GM21825 (cell line): ENCODE measurements around the gene VAMP2.

ENCODE experiments used
- ATAC-seq: cut with Tn5 transposase; IDR thresholded peaks from one replicate; pipeline ENCODE4 v1.9.1; 2021; ENCODE audit warnings: mild to moderate bottlenecking, moderate library complexity; ENCODE audit not compliant: unreplicated experiment

Gene VAMP2

GRCh38 chr17:8143581-8144400, 19.0 kb downstream of the VAMP2 start:
- ATAC-seq, result no peak

- no peak for ATAC-seq
Observed at GRCh38 chr17:8142887-8143580, 19.7 kb downstream of the VAMP2 start.

GRCh38 chr17:8142158-8142886, 20.4 kb downstream of the VAMP2 start:
- no peak for ATAC-seq

GRCh38 chr17:8141741-8142140, 21.0 kb downstream of the VAMP2 start:
- ATAC-seq, result no peak

- ATAC-seq, result no peak
Observed at GRCh38 chr17:8141045-8141444, 21.7 kb downstream of the VAMP2 start.

GRCh38 chr17:8140065-8141029, 22.4 kb downstream of the VAMP2 start:
- ATAC-seq, result no peak

- ATAC-seq, result peak; percentile 73
Observed at GRCh38 chr17:8138672-8139371, 23.9 kb downstream of the VAMP2 start.

- no peak for ATAC-seq
Observed at GRCh38 chr17:8138374-8138671, 24.4 kb downstream of the VAMP2 start.

- ATAC-seq, result no peak
Observed at GRCh38 chr17:8137645-8138373, 24.9 kb downstream of the VAMP2 start.

- no peak for ATAC-seq
Observed at GRCh38 chr17:8133941-8134340, 28.8 kb downstream of the VAMP2 start.

- no peak for ATAC-seq
Observed at GRCh38 chr17:8133399-8133798, 29.3 kb downstream of the VAMP2 start.

GRCh38 chr17:8131844-8132441, 30.8 kb downstream of the VAMP2 start:
- ATAC-seq, result no peak

- ATAC-seq, result no peak
Observed at GRCh38 chr17:8128125-8128784, 34.5 kb downstream of the VAMP2 start.

- ATAC-seq, result no peak
Observed at GRCh38 chr17:8126491-8127066, 36.2 kb downstream of the VAMP2 start.

GRCh38 chr17:8125947-8126490, 36.7 kb downstream of the VAMP2 start:
- no peak for ATAC-seq

- ATAC-seq, result no peak
Observed at GRCh38 chr17:8125154-8125946, 37.4 kb downstream of the VAMP2 start.
